Neuronal stem cell (in vitro differentiated cells): ENCODE measurements around the gene UGT1A6.
"Not testable (repeated sequence)": the region's sequence is repeated elsewhere in the genome, so short reads cannot be mapped to it uniquely, and the experiment has no call there.

Experiments used
- DNase-seq: peaks from one replicate; pipeline ENCODE4 v3.0.0-alpha.2; 2013; ENCODE audit warnings: low spot score
- H2AFZ ChIP-seq: one replicate; pipeline ENCODE4 v1.6.1; 2013; ENCODE audit warnings: mild to moderate bottlenecking, low read length, inconsistent platforms
- H2AK5ac ChIP-seq: 2 replicates; pipeline ENCODE4 v1.6.1; 2013; ENCODE audit warnings: low read depth, mild to moderate bottlenecking, inconsistent platforms, low read length, moderate library complexity, mixed read lengths
- H2BK120ac ChIP-seq: 2 replicates; pipeline ENCODE4 v1.6.1; 2013; ENCODE audit warnings: low read depth, mild to moderate bottlenecking, inconsistent platforms, low read length, moderate library complexity, mixed read lengths
- H2BK12ac ChIP-seq: one replicate; pipeline ENCODE4 v1.6.1; 2013; ENCODE audit warnings: low read length, inconsistent platforms
- H2BK15ac ChIP-seq: 2 replicates; pipeline ENCODE4 v1.6.1; 2013; ENCODE audit warnings: mild to moderate bottlenecking, low read length, inconsistent platforms, mixed read lengths
- H2BK5ac ChIP-seq: one replicate; pipeline ENCODE4 v1.6.1; 2013; ENCODE audit warnings: inconsistent platforms, mild to moderate bottlenecking, low read length, moderate library complexity
- H3K14ac ChIP-seq: one replicate; pipeline ENCODE4 v1.6.1; 2013; ENCODE audit warnings: low read length, inconsistent platforms
- H3K18ac ChIP-seq: 2 replicates; pipeline ENCODE4 v1.6.1; 2013; ENCODE audit warnings: low read length, inconsistent platforms
- H3K23ac ChIP-seq: 2 replicates; pipeline ENCODE4 v1.6.1; 2013; ENCODE audit warnings: low read depth, mild to moderate bottlenecking, mixed read lengths, low read length, inconsistent platforms; ENCODE audit not compliant: poor library complexity
- H3K27ac ChIP-seq: replicated peaks from 3 replicates; pipeline ENCODE4 v1.5.1; 2013; ENCODE audit warnings: low read length, inconsistent platforms
- H3K27me3 ChIP-seq, 3 experiments: 2 replicates each; pipeline ENCODE4 v1.6.1; 2013; ENCODE audit warnings: low read length in 3 of 3, mild to moderate bottlenecking in 2 of 3, inconsistent platforms in 1 of 3, low read depth in 1 of 3, mixed read lengths in 1 of 3, moderate library complexity in 1 of 3; ENCODE audit not compliant: control insufficient read depth in 3 of 3, insufficient read depth in 3 of 3
- H3K36me3 ChIP-seq, 2 donors: replicated peaks in 1 of 2; 2 replicates each; pipeline ENCODE4 v1.6.1; 2013; ENCODE audit warnings: low read length in 2 of 2; ENCODE audit not compliant: control insufficient read depth in 2 of 2, insufficient read depth in 2 of 2
- H3K4ac ChIP-seq: 2 replicates; pipeline ENCODE4 v1.6.1; 2013; ENCODE audit warnings: inconsistent platforms, mild to moderate bottlenecking, low read length, moderate library complexity
- H3K4me1 ChIP-seq, 2 donors: 1 replicate in 1 of 2; 2 replicates in 1 of 2; pipeline ENCODE4 v1.6.1; 2013; ENCODE audit warnings: low read length in 2 of 2, low read depth in 1 of 2; ENCODE audit not compliant: control insufficient read depth in 2 of 2, insufficient read depth in 1 of 2
- H3K4me2 ChIP-seq: one replicate; pipeline ENCODE4 v1.6.1; 2013; ENCODE audit warnings: mild to moderate bottlenecking, low read length, inconsistent platforms; ENCODE audit not compliant: insufficient read depth, poor library complexity, severe bottlenecking
- H3K4me3 ChIP-seq, 2 donors: 2 replicates each; pipeline ENCODE4 v1.5.1; 2013; ENCODE audit warnings: low read length in 2 of 2, mild to moderate bottlenecking in 2 of 2, inconsistent platforms in 1 of 2, moderate library complexity in 1 of 2
- H3K79me1 ChIP-seq: one replicate; pipeline ENCODE4 v1.6.1; 2013; ENCODE audit warnings: low read depth, mild to moderate bottlenecking, inconsistent platforms, low read length, moderate library complexity
- H3K9ac ChIP-seq: one replicate; pipeline ENCODE4 v1.6.1; 2013; ENCODE audit warnings: mild to moderate bottlenecking, low read depth, low read length, inconsistent platforms; ENCODE audit not compliant: poor library complexity
- H3K9me3 ChIP-seq, 2 donors: replicated peaks in 1 of 2; 2 replicates each; pipeline versions ENCODE3 to v1.6.1; 2013; ENCODE audit warnings: low read length in 2 of 2, mild to moderate bottlenecking in 2 of 2, inconsistent platforms in 1 of 2, low read depth in 1 of 2, mixed read lengths in 1 of 2, moderate library complexity in 1 of 2; ENCODE audit not compliant: control insufficient read depth in 2 of 2, insufficient read depth in 1 of 2
- H4K8ac ChIP-seq: one replicate; pipeline ENCODE4 v1.6.1; 2013; ENCODE audit warnings: low read depth, mild to moderate bottlenecking, inconsistent platforms, low read length, moderate library complexity
- H4K91ac ChIP-seq: one replicate; pipeline ENCODE4 v1.6.1; 2013; ENCODE audit warnings: low read length, low read depth, mild to moderate bottlenecking, inconsistent platforms; ENCODE audit not compliant: poor library complexity
- WGBS, 2 donors: extraction: QIAGEN DNeasy Blood & Tissue Kit; methylation state at CpG; one replicate each; pipeline ENCODE4 v1.1.7; 2013; ENCODE audit warnings: missing lambda C conversion rate in 2 of 2, mixed read lengths in 1 of 2; ENCODE audit not compliant: insufficient read length in 2 of 2, insufficient replicate concordance in 1 of 2; ENCODE audit errors: extremely low coverage in 2 of 2; 5-methylcytosine and 5-hydroxymethylcytosine counted together

The UGT1A6 gene

DNA sequence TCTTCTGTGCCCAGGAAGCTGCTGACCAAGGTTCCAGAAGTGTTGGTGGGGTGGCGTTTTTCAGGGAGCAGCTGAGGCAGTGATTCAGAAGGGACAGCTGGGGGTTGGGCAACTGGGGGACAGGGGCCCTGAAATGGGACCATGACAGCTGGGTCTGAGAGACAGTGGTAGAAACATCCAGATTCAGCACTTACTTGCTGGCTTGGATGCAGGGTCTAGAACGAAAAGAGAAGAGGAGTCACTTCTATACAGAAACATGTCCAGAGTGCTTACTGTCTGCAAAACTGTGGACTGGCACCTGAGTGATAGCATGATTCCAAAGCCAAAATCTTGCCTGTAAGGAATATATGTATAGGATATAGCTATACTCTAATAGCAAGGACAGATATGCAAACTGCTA, 53.1 kb downstream of the UGT1A6 start:
- not testable (repeated sequence) for H3K4me1 ChIP-seq, H3K14ac ChIP-seq, H4K8ac ChIP-seq, H3K4ac ChIP-seq, H4K91ac ChIP-seq, H2BK5ac ChIP-seq, H3K4me2 ChIP-seq, DNase-seq, H3K36me3 ChIP-seq, H3K27me3 ChIP-seq, H3K9me3 ChIP-seq, H2BK15ac ChIP-seq, H3K9ac ChIP-seq, H2BK120ac ChIP-seq, H2BK12ac ChIP-seq, H3K27ac ChIP-seq, H3K18ac ChIP-seq, H2AFZ ChIP-seq, H3K79me1 ChIP-seq, H2AK5ac ChIP-seq, H3K23ac ChIP-seq, H3K4me3 ChIP-seq
- no CpG with 5 or more reads among the region's 2 CpGs for WGBS, 2 donors

DNA sequence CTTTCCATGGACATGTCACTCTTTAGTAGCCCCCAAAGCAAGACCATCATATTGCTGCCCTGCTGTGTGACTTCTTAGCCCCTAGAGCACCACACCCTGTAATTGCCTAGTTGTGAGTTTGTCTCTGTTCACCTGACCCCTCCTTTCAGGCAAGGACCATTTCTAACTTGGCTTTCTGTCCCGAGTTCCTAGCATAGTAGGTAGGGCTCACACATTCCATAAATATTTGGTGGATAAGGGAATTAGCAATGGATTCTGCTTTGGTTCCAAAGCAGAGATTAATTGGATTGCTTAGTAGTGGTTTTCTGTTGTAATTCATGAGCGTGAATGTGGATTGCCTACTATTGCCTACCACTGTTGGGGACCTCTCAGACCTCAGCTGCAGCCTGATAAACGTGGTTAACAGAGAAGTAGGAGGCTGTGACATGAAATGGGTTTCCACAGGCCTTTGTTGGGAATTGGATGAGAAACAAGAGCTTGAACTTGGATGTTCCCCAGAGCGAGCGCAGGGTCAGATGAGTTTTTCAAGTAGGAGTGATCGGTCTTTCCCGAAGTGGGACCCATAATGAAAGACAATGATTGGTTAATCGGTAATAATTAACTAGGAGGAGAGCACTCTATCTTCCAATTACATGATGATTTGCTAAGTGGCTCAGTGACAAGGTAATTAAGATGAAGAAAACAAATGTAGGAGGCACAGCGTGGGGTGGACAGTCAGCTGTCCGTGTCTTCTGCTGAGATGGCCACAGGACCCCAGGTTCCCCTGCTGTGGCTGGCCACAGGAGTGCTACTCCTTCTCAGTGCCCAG, 54.0 kb downstream of the UGT1A6 start:
- Histone ChIP-seq H3K9me3 (peaks cover 4 to 13% of the 10 kb centered on the region in 2 donors), H2BK5ac (no peak overlapping the region), H3K27ac (no peak overlapping the region), H4K91ac (no peak overlapping the region), H2BK15ac (no peak overlapping the region), H2BK12ac (no peak overlapping the region), H3K4ac (no peak overlapping the region), H3K4me2 (no peak overlapping the region), H3K27me3 (no peaks in the 10 kb centered on the region), H2AFZ (no peak overlapping the region), H3K9ac (no peak overlapping the region), H4K8ac (no peak overlapping the region), H3K79me1 (no peaks in the 10 kb centered on the region), H3K23ac (no peak overlapping the region), H3K4me1 (no peaks in the 10 kb centered on the region), H3K14ac (no peak overlapping the region), H3K4me3 (no peak overlapping the region), H2BK120ac (no peak overlapping the region), H2AK5ac (no peak overlapping the region), H3K36me3 (no peaks in the 10 kb centered on the region), H3K18ac (no peak overlapping the region)
- WGBS, 2 donors, result no CpG with 5 or more reads among the region's 10 CpGs
- no peak for DNase-seq

DNA sequence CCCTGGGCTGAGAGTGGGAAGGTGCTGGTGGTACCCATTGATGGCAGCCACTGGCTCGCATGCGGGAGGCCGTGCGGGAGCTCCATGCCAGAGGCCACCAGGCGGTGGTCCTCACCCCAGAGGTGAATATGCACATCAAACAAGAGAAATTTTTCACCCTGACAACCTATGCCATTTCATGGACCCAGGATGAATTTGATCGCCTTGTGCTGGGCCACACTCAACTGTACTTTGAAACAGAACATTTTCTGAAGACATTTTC, 54.5 kb downstream of the UGT1A6 start:
- Histone ChIP-seq H3K27ac (no peak overlapping the region), H2AFZ (no peak overlapping the region), H2BK5ac (no peak overlapping the region), H3K23ac (no peak overlapping the region), H3K4me3 (no peak overlapping the region), H2BK15ac (no peak overlapping the region), H3K27me3 (no peaks in the 10 kb centered on the region), H3K36me3 (no peaks in the 10 kb centered on the region), H3K18ac (no peak overlapping the region), H3K4me2 (no peak overlapping the region), H2BK12ac (no peak overlapping the region), H3K4ac (no peak overlapping the region), H3K14ac (no peak overlapping the region), H2AK5ac (no peak overlapping the region), H4K8ac (no peak overlapping the region), H4K91ac (no peak overlapping the region), H3K9ac (no peak overlapping the region), H3K4me1 (no peaks in the 10 kb centered on the region), H2BK120ac (no peak overlapping the region), H3K9me3 (peaks cover 4 to 13% of the 10 kb centered on the region in 2 donors), H3K79me1 (no peaks in the 10 kb centered on the region)
- no CpG with 5 or more reads among the region's 6 CpGs for WGBS, 2 donors
- DNase-seq, result no peak

DNA sequence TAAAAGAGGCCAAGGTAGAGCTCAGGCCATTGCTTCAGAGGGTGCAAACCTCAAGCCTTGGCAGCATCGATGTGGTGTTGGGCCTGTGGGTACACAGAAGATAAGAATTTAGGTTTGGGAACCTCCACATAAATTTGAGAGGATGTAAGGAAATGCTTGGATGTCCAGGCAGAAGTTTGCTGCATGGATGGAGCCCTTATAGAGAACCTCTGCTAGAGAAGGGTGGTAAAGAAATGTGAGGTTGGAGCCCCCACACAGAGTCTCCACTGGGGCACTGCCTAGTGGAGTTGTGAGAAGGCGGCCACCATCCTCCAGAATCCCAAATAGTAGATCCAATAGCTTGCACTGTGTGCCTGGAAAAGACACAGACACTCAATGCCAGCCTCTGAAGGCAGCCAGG, 58.0 kb downstream of the UGT1A6 start:
- H3K23ac ChIP-seq, H3K4me1 ChIP-seq, H4K8ac ChIP-seq, H3K14ac ChIP-seq, H2BK5ac ChIP-seq, H2BK15ac ChIP-seq, H3K9ac ChIP-seq, H3K4ac ChIP-seq, H3K27ac ChIP-seq, H2AK5ac ChIP-seq, H3K36me3 ChIP-seq, H2BK12ac ChIP-seq, H4K91ac ChIP-seq, H3K4me2 ChIP-seq, H2BK120ac ChIP-seq, H3K4me3 ChIP-seq, H3K27me3 ChIP-seq, H2AFZ ChIP-seq, H3K18ac ChIP-seq, H3K79me1 ChIP-seq, DNase-seq: not testable (repeated sequence)
- no CpG with 5 or more reads among the region's 2 CpGs for WGBS, 2 donors
- H3K9me3 ChIP-seq, result peaks cover 9 to 13% of the 10 kb centered on the region in 2 donors
